ENCODE measurements around the gene NEK11.

NEK11 gene

GRCh38 chr3:131125684-131126083, 99.0 kb downstream of the NEK11 start:
- DNase-seq, result no peak

- DNase-seq, result no peak
These were observed 114.2 kb downstream of the NEK11 start for GRCh38 chr3:131140891-131141290.

GRCh38 chr3:131141770-131142169, 115.1 kb downstream of the NEK11 start:
- no peak for DNase-seq

GRCh38 chr3:131142580-131142979, 115.9 kb downstream of the NEK11 start:
- DNase-seq, result no peak

GRCh38 chr3:131143802-131144201, 117.1 kb downstream of the NEK11 start:
- no peak for DNase-seq

GRCh38 chr3:131147534-131147933, 120.9 kb downstream of the NEK11 start:
- DNase-seq, result no peak

GRCh38 chr3:131158434-131158833, 131.8 kb downstream of the NEK11 start:
- no peak for DNase-seq

GRCh38 chr3:131162516-131162915, 135.8 kb downstream of the NEK11 start:
- no peak for DNase-seq

GRCh38 chr3:131167867-131168266, 141.2 kb downstream of the NEK11 start:
- DNase-seq, result no peak

- DNase-seq, result no peak
These were observed 142.7 kb downstream of the NEK11 start for GRCh38 chr3:131169331-131169730.

- no peak for DNase-seq
These were observed 146.0 kb downstream of the NEK11 start for GRCh38 chr3:131172502-131173200.

GRCh38 chr3:131174752-131175151, 148.1 kb downstream of the NEK11 start:
- DNase-seq, result no peak

- DNase-seq, result no peak
These were observed 152.2 kb downstream of the NEK11 start for GRCh38 chr3:131178710-131179375.

- DNase-seq, result no peak
These were observed 166.0 kb downstream of the NEK11 start for GRCh38 chr3:131192701-131193100.

GRCh38 chr3:131193641-131194238, 167.1 kb downstream of the NEK11 start:
- DNase-seq, result no peak

- DNase-seq, result no peak
These were observed 168.1 kb downstream of the NEK11 start for GRCh38 chr3:131194816-131195215.

GRCh38 chr3:131200636-131201199, 174.0 kb downstream of the NEK11 start:
- DNase-seq, result no peak

- no peak for DNase-seq
These were observed 189.7 kb downstream of the NEK11 start for GRCh38 chr3:131216330-131216729.

- DNase-seq, result no peak
These were observed 190.1 kb downstream of the NEK11 start for GRCh38 chr3:131216801-131217200.

GRCh38 chr3:131217296-131217741, 190.6 kb downstream of the NEK11 start:
- DNase-seq, result no peak

GRCh38 chr3:131218196-131218595, 191.5 kb downstream of the NEK11 start:
- no peak for DNase-seq

- no peak for DNase-seq
These were observed 195.1 kb downstream of the NEK11 start for GRCh38 chr3:131221731-131222130.

GRCh38 chr3:131222599-131222998, 195.9 kb downstream of the NEK11 start:
- DNase-seq, result no peak
